ENCODE data around the gene PPFIBP2.

DNA sequence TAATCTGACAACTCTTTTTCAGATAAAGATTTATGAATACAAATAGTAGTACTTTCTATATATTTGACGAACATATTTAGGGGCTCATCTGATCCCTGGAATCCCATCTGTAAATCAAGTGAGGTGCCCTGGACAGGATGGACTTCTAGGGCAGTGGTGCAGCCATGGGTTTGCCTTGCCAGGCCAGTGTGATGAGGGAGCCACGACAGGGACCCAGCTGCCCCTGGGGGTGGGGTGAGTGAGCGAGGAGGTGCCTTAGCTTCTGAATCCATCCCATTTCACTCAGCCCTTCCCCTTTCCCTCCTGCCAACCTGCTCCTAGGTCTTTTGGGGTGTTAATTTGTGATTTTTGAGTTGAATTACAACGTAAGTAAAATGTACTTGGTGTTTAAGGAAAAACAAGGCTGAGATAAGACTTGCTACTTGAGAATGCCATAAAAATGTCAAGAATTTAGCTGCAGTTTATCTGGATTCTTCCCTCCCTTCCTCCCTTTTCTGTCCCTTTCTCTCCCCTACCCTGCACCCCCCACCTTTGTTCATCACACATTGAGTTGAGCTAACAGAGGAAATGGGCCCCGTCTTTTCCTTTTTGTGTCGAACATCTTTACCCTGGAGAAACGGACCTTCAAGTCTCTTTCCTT lies 60.8 kb downstream of the PPFIBP2 start:
- TF ChIP-seq POLR2A (IDR thresholded peaks at IDR 0.05): no peak
- TF ChIP-seq, protein P1, sequence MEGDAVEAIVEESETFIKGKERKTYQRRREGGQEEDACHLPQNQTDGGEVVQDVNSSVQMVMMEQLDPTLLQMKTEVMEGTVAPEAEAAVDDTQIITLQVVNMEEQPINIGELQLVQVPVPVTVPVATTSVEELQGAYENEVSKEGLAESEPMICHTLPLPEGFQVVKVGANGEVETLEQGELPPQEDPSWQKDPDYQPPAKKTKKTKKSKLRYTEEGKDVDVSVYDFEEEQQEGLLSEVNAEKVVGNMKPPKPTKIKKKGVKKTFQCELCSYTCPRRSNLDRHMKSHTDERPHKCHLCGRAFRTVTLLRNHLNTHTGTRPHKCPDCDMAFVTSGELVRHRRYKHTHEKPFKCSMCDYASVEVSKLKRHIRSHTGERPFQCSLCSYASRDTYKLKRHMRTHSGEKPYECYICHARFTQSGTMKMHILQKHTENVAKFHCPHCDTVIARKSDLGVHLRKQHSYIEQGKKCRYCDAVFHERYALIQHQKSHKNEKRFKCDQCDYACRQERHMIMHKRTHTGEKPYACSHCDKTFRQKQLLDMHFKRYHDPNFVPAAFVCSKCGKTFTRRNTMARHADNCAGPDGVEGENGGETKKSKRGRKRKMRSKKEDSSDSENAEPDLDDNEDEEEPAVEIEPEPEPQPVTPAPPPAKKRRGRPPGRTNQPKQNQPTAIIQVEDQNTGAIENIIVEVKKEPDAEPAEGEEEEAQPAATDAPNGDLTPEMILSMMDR (IDR thresholded peaks at IDR 0.05): no peak
